Glomerular endothelial cell (primary cell): ENCODE measurements around the gene MT1X. TPM values are rescaled to one million over a fixed set of nuclear protein-coding genes. Genes with fewer than 3 reads are reported as not detected.
"Not testable (repeated sequence)": the region's sequence is repeated elsewhere in the genome, so short reads cannot be mapped to it uniquely, and the experiment has no call there.

Experiments
- DNase-seq: peaks from one replicate; pipeline ENCODE4 v3.0.0-alpha.2; 2011; ENCODE audit warnings: low read depth, low spot score; ENCODE audit errors: extremely low read depth
- total RNA-seq: library from RNA; depleted of rRNA; stranded (reverse); fragments of >200 nt; gene quantifications from 2 replicates; pipeline ENCODE4 v1.2.3, GENCODE V29; 2015

The MT1X gene
- total RNA-seq, 1 donor from 2014 or later = 6.9 TPM

DNA sequence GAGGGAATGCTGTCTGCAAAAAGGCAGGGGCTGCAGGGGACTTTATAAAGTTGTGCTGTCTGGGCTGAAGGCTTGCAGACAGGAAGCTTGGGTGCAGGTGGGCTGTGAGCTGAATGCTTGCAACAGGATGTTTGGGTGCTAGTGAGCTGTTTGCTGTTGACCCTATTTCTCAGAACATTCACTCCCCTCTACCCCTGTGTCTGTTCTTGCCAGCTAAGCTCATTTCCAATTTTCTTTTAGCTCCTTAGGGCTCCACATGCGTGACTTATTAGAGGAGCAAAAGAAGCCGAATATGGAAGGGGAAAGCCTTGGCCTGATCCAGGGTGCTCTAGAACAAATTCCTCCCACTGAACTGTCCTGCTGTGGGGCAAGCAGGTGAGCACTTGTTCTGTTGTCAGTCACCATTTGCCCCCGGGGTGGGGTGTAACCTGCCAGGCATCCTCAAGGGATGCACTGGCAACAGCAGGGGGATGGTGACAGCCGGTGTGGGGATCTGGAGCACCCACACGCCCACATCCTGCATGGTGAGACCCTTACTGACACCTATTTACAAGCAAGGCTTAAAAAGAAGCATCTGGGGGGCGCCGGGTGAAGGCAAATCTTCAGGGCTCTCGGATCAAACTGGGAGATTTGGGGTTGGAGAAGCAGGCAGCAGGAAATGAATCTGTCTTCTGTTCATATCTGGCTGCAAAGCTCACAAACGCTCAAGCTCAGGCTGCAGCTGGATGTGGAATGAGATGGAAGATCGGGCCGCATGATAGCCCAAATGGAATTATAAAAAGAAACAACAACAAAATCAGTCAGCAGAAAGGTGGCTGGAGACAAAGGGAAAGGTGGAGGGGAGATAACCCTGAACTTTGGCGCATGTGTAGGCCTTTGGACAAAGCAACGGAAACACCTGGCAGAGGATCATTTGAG, 26.5 kb downstream of the MT1X start:
- no peak for DNase-seq

DNA sequence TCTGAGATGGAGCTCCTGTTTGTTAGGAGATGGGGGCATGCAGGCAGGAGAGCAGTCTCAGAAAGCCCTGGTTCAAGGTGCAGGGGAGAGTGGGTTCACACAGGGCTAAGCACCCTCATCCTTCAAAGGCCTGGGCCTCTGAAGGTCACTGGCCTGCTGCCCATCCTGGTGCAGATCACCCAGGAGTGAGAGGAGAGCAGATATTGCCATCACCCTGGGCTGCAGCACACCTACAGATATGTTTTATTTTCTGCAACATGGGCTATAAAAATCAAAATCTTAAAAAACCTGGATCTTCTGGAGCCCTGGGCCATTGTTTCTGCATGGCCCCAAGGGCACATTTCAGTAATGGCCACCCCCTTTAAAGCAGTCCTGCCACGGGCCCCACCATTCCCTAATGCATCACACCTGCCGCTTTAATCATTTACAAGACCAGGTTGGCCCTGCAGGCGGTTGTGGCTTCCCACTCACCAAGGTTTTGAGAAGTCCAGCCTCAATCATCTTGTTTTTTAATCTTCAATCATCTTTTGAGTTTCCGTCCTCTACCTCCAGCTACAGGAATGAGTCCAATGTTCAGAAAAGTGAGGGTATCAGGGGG, 27.3 kb downstream of the MT1X start:
- DNase-seq = no peak

DNA sequence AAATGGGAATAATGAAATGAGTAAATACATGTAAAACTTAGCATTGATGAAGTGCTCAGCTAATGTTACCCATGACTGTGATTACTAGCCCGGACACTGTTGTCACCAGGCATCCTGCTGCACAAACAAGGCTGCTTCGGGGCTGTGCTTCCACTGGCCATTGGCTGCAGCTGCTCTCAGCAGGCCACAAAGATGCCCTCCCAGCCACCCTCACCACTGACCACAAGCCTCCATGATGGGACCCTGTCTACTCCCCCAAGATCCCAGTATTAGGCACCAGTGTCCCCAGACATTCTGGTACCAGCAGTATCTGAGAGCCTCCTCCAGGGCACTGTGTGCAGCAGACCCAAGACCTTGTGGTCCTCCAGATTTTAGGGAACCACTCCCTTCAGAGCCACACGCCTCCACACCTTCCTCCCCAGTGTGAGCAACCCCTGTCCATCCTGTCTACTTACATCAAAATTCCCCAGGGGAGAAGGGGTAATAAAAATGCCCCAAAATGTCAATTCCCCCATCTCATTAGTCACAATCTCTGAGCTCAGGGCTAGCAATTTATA, 28.0 kb downstream of the MT1X start:
- no peak for DNase-seq

DNA sequence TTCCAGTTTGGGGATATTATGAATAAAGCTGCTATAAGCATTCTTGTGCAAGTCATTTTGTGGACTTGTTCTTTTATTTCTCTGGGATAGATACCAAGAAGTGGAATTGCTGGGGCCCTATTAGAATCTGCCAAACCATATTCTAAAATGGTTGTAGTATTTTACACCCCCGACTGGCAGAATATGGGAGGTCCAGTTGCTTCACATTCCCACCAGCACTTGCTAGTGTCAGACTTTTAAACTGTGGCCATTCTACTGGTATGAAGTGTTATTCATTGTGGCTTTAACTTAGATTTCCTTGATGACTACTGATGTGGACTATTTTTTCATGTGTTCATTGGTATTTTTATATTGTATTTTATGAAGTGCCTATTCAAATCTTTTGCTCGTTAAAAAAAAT, 29.6 kb downstream of the MT1X start:
- DNase-seq = no peak

DNA sequence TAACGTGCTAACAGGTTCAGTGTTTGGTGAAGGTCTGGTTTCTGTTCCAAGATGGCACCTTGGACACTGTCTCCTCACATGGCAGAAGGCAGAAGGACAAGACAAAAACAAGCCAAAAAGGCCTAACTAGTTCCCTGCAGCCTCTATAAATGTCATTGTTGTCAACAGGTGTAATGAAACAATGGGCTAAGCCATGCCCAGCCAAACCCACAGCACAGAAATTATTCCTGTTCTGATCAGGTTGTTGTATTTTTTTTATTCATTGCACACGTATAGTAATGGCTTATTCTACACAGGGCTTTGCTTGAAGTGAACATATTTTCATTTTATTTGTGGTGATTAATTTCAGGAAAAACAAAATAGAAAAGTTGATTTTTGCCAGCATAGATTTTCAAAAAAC, 31.5 kb downstream of the MT1X start:
- no peak for DNase-seq

DNA sequence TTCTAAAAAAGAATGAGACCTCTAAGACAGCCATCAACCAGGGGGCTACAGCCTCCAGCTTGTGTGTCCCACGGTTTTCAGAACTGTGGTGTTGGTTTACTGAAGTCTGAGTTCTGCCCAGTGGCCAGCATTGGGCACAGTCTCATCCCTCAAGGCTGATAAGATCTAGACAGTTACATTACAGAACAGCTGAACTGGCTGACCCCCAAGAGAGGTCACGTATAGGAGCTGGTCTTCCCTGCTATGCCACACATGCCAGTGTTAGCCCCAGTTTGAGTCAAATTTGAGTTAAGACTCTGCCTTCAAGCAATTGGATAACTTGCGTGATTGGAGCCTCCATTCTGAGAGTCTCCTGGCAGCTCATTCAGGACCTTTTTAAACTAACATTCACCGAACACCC, 32.9 kb downstream of the MT1X start:
- DNase-seq = no peak

DNA sequence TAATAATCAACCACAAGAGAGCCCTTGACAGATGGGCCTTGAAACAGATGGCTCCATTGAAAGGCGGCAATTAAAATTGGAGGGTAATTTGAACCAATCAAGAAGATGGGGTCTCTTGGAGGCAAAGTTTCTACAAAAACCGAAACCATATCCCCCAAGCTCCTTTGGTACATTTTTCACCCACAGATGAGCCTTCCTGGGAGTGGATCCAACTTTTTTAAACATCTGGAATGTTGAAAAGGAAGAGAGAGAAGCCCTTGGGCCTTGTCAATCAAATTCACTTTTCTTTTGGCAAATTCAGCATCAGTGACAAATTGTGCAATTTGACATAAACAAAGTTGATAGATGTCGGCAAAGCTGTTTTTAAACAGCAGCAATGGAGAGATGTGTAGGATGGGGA, 34.5 kb downstream of the MT1X start:
- DNase-seq = no peak

DNA sequence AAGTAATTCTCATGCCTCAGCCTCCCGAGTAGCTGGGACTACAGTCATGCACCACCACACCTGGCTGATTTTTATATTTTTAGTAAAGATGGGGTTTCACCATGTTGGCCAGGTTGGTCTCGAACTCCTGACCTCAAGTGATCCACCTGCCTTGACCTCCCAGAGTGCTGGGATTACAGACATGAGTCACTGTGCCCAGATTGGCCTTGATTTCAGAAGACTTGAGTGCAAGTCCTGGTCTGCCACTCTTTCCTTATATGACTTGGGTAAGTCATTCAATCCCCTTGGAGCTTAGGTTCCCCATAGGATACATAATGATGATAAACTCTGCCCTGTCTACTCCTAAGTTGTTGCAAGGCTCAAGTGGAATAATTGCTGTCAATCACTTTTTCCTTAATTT, 35.3 kb downstream of the MT1X start:
- DNase-seq = not testable (repeated sequence)

DNA sequence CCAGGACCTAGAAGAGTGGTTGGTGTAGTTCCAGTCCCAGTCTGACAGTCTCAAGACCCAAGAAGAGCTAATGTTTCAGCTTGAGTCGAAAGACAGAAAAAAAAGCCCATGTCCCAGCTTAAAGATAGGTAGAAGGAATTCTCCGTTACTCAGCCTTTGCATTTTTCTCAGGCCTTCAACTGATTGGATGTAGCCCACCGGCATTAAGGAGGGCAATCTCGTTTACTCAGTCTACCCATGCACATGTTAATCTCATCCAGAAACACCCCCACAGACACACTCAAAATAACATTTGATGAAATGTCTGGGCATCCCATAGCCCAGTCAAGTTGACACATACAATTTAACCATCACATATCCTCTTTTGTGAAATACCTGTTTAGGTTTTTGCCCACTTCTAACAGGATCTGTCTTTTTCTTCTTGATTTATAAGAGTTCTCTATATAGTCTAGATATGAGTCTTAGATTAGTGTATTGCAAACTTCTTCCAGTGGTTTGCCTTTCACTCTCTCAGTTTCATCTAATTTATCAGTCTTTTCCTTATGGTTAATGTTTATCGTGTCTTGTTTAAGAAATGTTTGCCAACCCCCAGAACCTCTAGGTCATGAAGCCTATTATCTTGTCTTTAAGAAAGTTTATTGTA, 40.1 kb downstream of the MT1X start:
- no peak for DNase-seq

DNA sequence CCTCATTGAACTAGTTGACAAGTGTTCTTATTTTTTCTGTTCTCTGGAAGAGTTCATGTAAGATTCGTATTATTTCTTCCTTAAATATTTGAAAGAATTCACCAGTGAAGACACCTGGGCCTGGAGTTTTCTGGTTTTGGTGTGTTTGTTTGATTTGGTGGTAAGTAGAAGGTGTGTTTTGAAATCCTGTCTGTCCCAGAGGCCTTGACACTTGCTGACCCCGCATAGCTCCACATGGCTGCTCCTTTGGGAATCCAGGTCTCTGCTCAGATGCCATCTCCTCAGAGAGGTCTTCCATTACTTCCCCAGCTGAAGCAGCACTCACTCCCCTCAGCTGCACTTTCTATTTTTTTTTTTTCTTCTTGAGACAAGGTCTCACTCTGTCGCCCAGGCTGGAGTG, 41.9 kb downstream of the MT1X start:
- no peak for DNase-seq

DNA sequence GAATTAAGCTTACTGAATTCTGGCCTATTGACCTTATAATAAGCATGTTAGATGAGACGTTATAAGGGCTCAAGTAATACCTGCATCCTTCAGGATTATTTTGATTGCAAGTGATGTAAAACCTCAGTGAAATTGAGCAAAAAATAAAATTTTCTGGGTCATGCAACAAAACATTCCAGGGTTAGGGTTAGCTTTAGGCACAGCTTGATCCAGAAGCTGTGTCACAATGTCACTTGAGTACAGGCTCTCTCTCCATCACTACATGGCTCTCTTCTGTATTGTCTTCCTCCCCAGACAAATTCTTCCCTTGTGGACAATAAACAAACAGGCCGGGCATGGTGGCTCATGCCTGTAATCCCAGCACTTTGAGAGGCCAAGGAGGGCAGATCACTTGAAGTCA, 44.0 kb downstream of the MT1X start:
- no peak for DNase-seq

DNA sequence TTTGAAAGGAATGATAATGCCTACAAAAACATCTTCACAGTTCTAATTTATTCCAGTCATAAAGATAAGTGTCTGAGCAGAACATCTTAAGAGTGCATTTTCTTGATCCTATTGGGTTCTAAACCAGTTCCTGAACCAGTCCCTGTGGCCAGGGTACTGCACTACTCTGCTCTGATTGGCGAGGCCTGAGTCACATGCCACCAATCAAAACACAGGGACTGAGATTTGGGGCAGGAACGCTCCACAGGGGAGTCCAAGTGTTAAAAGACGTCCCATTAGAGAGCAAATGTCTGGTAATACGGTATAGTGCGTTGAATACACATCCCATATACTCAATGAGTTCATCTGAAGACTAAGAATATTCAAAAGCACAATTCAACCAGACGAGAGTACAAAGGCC, 44.7 kb downstream of the MT1X start:
- no peak for DNase-seq

DNA sequence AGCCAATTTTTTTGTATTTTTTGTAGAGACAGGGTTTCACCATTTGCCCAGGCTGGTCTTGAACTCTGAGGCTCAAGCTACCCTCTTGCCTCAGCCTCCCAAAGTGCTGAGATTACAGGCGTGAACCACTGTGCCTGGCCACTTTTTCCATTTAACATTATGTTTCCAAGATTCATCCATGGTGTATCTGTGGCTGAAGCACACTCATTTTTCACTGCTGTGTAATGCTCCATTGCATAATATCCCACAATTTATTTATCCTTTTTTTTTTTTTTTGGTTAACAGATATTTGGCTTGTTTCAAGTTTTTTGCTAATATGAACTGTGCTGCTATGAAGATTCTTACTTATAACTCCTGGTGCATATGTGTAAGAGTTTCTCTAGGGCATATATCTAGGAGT, 45.8 kb downstream of the MT1X start:
- no peak for DNase-seq

DNA sequence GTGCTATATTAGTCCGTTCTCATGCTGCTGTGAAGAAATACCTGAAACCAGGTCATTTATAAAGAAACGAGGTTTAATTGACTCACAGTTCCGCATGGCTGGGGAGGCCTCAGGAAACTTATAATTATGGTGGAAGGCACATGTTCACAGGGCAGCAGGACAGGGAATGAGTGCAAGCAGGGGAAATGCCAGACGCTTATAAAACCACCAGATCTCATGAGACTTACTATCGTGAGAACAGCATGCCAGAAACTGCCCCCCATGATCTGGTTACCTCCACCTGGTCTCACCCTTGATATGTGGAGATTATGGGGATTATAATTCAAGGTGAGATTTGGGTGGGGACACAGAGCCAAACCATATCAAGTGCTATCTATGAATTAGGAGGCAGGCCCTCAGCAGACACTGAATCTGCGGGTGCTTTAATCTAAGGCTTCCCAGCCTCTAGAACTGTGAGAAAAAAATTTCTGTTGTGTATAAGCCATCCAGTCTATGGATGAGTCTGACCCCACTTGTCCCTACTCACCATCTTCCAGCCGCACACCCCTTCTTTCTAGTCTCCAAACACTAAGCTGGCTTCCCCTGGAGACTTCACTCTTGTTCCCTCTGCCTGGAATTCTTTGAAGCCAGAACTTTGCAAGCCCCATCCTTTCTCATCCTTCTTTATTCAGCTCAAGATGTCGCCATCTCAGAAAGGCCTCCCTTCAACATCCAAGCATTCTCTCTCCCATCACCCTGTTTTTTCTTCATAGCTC, 46.9 kb downstream of the MT1X start:
- DNase-seq = no peak

DNA sequence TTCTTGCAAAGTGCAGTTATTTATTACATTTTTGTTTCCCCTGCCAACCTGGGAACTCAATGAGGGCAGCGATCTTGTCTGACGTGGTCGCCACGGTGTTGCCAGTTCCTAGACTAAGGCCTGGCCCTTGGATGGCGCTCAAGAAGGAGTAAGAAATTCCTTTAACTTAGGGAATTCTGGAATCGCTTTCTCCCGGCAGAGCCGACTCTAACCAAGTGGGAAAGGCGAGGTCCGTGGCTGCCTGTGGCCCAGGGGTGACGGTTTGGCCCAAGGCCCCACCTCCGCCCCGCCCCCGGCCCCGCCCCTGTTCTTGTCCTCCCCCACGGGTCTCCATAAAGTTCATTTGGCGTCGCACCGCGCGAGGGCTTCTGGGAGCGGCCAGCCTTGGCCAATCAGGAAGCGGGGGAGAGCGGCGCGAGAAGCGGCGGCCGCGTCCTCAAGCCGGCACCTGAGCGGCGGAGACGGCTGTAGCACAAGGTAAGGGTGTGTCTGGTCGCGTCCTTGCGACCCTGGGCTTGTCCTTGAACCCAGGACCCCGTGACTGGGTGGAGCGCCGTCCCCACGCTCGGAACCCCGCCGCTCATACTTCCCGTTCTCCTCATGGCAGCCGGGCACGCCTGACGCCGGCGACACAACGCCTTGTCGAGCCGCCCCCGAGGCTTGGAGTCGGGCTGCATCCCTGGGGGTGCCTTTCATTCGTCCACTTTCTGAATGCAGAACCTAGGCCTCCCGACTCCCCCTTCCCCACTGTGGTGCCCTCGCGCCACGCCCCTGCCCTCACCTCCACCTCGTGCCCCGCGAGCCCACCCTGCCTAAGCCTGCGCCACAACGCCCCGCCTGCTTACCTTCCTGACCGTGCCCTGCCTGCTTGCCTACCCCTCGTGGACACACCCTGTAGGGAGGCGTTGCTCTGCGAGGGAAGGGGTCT, 47.7 kb downstream of the MT1X start, which contains the start of gene NUP93:
NUP93 (plus strand) TSS at position 395 of the 928 bp plus-strand sequence. CDS start 18,119 bp downstream, outside the sequence.
- DNase-seq = peak; percentile 50

DNA sequence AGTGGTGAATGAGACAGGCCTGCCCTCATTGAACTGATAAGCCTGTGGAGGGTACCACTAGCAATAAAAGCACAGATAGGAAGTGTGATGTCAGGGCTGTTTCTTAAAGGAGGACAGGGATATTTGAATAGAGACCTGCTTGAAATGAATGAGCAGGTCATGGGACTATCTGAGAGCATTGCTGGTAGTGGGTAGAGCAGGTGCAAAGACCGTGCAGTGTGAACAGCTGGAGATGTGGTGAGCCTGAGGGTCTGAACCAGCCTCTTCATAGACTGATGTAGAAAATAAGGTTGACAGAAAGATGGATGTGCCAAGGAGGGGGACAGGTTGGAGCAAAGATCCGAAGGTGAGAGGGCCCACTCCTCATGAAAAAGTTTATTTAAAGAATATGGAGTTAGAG, 50.1 kb downstream of the MT1X start:
- DNase-seq = no peak

DNA sequence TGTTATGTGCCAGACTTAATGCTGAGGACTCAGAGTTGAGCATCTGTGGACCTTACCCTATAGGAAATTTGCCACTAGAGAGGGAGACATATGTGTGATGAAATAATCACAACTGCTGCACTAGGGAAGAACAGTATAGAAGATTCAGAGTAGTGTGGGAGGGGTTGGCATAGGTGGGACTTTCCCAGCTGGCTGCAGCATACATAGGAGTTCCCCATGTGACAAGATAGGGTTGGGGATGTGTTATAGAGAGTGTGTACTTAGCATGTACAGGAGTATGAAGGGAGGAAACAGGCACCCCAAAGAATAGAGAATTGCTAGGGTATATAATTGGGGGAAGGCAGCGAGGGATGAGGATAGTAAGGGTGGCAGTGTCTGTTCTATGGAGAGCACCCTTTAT, 50.6 kb downstream of the MT1X start:
- no peak for DNase-seq
